AG09309 (cell line): ENCODE measurements around the gene ZNF677.
"Not testable (repeated sequence)": the region's sequence is repeated elsewhere in the genome, so short reads cannot be mapped to it uniquely, and the experiment has no call there.

Experiments used
- DNase-seq: peaks from one replicate; pipeline ENCODE4 v3.0.0-alpha.2; 2010; ENCODE audit warnings: low read depth
- H3K4me3 ChIP-seq: 2 replicates; pipeline ENCODE4 v1.5.1; 2011; ENCODE audit warnings: mild to moderate bottlenecking, low read depth, low read length, moderate library complexity; ENCODE audit not compliant: control insufficient read depth
- CTCF ChIP-seq: IDR thresholded peaks from 2 replicates; pipeline ENCODE4 v1.5.1; 2011; ENCODE audit warnings: mild to moderate bottlenecking, low read depth, low read length, inconsistent platforms; ENCODE audit not compliant: insufficient read depth, control insufficient read depth; ENCODE audit errors: missing control alignments

The ZNF677 gene

GRCh38 chr19:53254411-53255341 is at the start of gene ZNF677:
TSS of gene ZNF677 (minus strand) at chr19:53254873. CDS start at chr19:53251550, 3,323 bp downstream.
- DNase-seq = peak; percentile 42
- no peak for TF ChIP-seq CTCF
- H3K4me3 ChIP-seq = peak within 1 kb of the TSS; percentile 83

GRCh38 chr19:53301341-53301740 is 46.7 kb upstream of the ZNF677 start:
- not testable (repeated sequence) for H3K4me3 ChIP-seq, DNase-seq

- DNase-seq = no peak
- no peak overlapping the region for H3K4me3 ChIP-seq
- TF ChIP-seq CTCF = no peak
Measured at GRCh38 chr19:53294786-53295441, 40.2 kb upstream of the ZNF677 start.

GRCh38 chr19:53290758-53291549 is 36.3 kb upstream of the ZNF677 start:
- no peak for DNase-seq
- no peak for TF ChIP-seq CTCF
- no peak overlapping the region for H3K4me3 ChIP-seq

GRCh38 chr19:53285087-53285486 is 30.4 kb upstream of the ZNF677 start:
- no peak for TF ChIP-seq CTCF
- DNase-seq = no peak
- H3K4me3 ChIP-seq = no peak overlapping the region

GRCh38 chr19:53281947-53282346 is 27.3 kb upstream of the ZNF677 start:
- not testable (repeated sequence) for DNase-seq

GRCh38 chr19:53275480-53275879 is 20.8 kb upstream of the ZNF677 start:
- DNase-seq = no peak
- no peak overlapping the region for H3K4me3 ChIP-seq
- TF ChIP-seq CTCF = no peak

More at GRCh38 chr19:53281947-53282346, 27.3 kb upstream of the ZNF677 start:
- H3K4me3 ChIP-seq = not testable (repeated sequence)
